ENCODE results near the gene ID4.

ID4 gene

DNA sequence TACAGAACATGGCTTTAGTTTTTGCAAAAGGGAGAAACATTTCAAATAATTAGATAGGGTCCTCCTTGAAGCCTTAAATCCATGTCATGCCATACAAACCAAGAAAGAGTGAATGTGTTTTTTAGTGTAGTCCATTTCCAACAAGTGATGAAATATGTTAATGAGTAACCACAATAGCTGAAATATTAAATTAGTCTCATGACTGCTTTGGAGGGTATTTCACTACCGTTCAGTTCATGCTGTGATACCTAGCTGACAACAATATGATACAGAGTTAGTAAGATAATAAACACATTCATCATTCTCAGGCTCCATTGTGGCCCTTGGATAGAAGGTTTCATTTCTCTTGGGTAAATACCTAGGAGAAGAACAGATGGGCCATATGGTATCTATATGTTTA lies 5.8 kb upstream of the ID4 start:
- no peak overlapping the region for H3K27ac ChIP-seq (ENCODE audit: low read length)
- no peak overlapping the region for H3K9ac ChIP-seq (ENCODE audit: low read length in 2 of 2)
- H3K27me3 ChIP-seq (ENCODE audit: control insufficient read depth in 1 of 2, insufficient read depth in 2 of 2, low read length in 2 of 2) = no peaks in the 10 kb centered on the region
- no peaks in the 10 kb centered on the region for H3K4me1 ChIP-seq (ENCODE audit: control insufficient read depth, insufficient read depth, low read length)
- H3K9me3 ChIP-seq (ENCODE audit: control insufficient read depth in 2 of 2, low read length in 2 of 2) = no peaks in the 10 kb centered on the region
- H3K36me3 ChIP-seq (ENCODE audit: control insufficient read depth in 2 of 2, insufficient read depth in 2 of 2, low read length in 2 of 2) = no peaks in the 10 kb centered on the region
- no peak overlapping the region for H3K4me3 ChIP-seq (ENCODE audit: low read length in 2 of 2)

DNA sequence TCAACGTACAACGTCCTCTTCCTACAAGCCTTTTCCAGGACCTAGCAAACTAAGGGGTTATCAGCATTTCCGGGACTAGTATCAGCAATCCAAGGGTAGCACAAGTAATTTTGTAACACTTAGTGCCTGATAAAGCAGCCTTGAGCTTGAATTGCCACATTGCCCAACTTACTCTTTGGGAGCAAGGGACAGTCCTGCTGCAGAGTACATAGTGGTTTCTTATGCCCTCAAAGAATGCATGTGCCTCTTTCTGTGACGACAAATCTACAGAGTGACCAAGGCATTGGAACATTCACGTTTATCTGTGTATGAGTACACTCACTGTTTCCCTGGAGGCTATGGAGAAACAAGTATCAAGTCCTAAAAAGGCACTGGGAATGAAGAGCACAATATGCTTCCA lies 3.2 kb upstream of the ID4 start:
- no peak overlapping the region for H3K9ac ChIP-seq (ENCODE audit: low read length in 2 of 2)
- no peaks in the 10 kb centered on the region for H3K27me3 ChIP-seq (ENCODE audit: control insufficient read depth in 1 of 2, insufficient read depth in 2 of 2, low read length in 2 of 2)
- H3K4me3 ChIP-seq (ENCODE audit: low read length in 2 of 2) = no peak overlapping the region
- no peaks in the 10 kb centered on the region for H3K4me1 ChIP-seq (ENCODE audit: control insufficient read depth, insufficient read depth, low read length)
- H3K27ac ChIP-seq (ENCODE audit: low read length) = no peak overlapping the region
- no peaks in the 10 kb centered on the region for H3K9me3 ChIP-seq (ENCODE audit: control insufficient read depth in 2 of 2, low read length in 2 of 2)
- H3K36me3 ChIP-seq (ENCODE audit: control insufficient read depth in 2 of 2, insufficient read depth in 2 of 2, low read length in 2 of 2) = no peaks in the 10 kb centered on the region

DNA sequence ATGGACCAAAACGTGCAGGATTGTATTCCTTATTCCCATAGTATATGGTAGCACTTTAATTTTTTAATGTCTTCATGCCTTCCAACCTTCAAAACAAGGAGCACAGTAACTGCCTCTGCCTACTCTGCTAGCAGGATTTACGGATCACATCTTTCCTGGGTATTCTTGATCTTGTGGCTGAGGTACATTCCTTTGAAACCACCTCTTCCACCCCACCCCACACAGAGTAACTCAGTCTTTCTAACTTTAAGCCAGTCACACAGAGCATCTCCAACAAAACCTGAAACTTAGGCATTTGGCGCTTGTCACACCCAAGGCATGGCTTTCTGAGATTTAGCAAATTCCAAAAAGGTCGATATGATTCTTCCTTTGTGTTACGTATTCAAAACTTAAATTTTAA lies 2.3 kb upstream of the ID4 start:
- H3K9ac ChIP-seq (ENCODE audit: low read length in 2 of 2) = no peak overlapping the region
- H3K27me3 ChIP-seq (ENCODE audit: control insufficient read depth in 1 of 2, insufficient read depth in 2 of 2, low read length in 2 of 2) = no peaks in the 10 kb centered on the region
- no peak overlapping the region for H3K4me3 ChIP-seq (ENCODE audit: low read length in 2 of 2)
- H3K9me3 ChIP-seq (ENCODE audit: control insufficient read depth in 2 of 2, low read length in 2 of 2) = no peaks in the 10 kb centered on the region
- H3K27ac ChIP-seq (ENCODE audit: low read length) = no peak overlapping the region
- no peaks in the 10 kb centered on the region for H3K4me1 ChIP-seq (ENCODE audit: control insufficient read depth, insufficient read depth, low read length)
- H3K36me3 ChIP-seq (ENCODE audit: control insufficient read depth in 2 of 2, insufficient read depth in 2 of 2, low read length in 2 of 2) = no peaks in the 10 kb centered on the region

DNA sequence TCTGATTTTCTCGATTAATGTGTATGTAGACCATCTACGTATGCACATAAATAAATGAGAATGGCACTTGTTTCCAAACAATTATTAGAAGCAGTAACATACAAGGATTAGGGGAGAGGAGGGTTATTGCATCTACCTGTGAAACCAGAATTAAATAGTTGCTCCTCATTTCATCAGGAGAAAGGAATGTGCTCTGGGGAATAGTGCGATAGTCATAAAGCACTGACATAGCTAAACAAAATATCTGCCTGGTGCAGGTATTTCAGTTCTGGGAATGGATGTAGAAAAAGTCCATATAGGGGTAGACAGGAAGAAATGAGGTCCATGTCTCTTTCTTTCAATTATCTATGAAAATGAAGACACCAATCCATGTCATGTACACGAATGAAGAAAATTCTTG lies 1.6 kb upstream of the ID4 start:
- H3K27me3 ChIP-seq (ENCODE audit: control insufficient read depth in 1 of 2, insufficient read depth in 2 of 2, low read length in 2 of 2) = no peaks in the 10 kb centered on the region
- H3K9ac ChIP-seq (ENCODE audit: low read length in 2 of 2) = no peak overlapping the region
- no peaks in the 10 kb centered on the region for H3K9me3 ChIP-seq (ENCODE audit: control insufficient read depth in 2 of 2, low read length in 2 of 2)
- H3K27ac ChIP-seq (ENCODE audit: low read length) = no peak overlapping the region
- H3K36me3 ChIP-seq (ENCODE audit: control insufficient read depth in 2 of 2, insufficient read depth in 2 of 2, low read length in 2 of 2) = no peaks in the 10 kb centered on the region
- H3K4me3 ChIP-seq (ENCODE audit: low read length in 2 of 2) = no peak overlapping the region
- no peaks in the 10 kb centered on the region for H3K4me1 ChIP-seq (ENCODE audit: control insufficient read depth, insufficient read depth, low read length)

DNA sequence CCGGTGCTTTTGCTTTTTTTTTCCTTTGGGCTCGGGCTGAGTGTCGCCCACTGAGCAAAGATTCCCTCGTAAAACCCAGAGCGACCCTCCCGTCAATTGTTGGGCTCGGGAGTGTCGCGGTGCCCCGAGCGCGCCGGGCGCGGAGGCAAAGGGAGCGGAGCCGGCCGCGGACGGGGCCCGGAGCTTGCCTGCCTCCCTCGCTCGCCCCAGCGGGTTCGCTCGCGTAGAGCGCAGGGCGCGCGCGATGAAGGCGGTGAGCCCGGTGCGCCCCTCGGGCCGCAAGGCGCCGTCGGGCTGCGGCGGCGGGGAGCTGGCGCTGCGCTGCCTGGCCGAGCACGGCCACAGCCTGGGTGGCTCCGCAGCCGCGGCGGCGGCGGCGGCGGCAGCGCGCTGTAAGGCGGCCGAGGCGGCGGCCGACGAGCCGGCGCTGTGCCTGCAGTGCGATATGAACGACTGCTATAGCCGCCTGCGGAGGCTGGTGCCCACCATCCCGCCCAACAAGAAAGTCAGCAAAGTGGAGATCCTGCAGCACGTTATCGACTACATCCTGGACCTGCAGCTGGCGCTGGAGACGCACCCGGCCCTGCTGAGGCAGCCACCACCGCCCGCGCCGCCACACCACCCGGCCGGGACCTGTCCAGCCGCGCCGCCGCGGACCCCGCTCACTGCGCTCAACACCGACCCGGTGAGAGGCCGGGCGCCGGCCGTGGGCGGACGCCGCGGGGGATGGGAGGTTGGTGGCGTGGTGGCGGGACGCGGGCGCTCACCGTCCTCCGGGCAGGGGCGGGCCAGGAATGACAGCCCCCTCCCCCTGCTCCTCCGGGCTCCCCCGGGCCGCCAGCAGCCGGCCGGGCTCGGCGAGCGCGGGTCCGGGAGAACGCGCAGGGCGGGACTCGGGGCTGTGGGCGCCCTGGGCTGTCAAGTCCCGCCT lies 606 bp downstream of the ID4 start:
- H3K4me3 ChIP-seq (ENCODE audit: low read length in 2 of 2) = peak overlapping the region; percentile 87 to 88
- H3K27ac ChIP-seq (ENCODE audit: low read length) = peak overlapping the region; percentile 88
- no peaks in the 10 kb centered on the region for H3K36me3 ChIP-seq (ENCODE audit: control insufficient read depth in 2 of 2, insufficient read depth in 2 of 2, low read length in 2 of 2)
- H3K9ac ChIP-seq (ENCODE audit: low read length in 2 of 2) = peak overlapping the region; percentile 85 to 89
- H3K4me1 ChIP-seq (ENCODE audit: control insufficient read depth, insufficient read depth, low read length) = no peaks in the 10 kb centered on the region
- H3K9me3 ChIP-seq (ENCODE audit: control insufficient read depth in 2 of 2, low read length in 2 of 2) = no peaks in the 10 kb centered on the region
- no peaks in the 10 kb centered on the region for H3K27me3 ChIP-seq (ENCODE audit: control insufficient read depth in 1 of 2, insufficient read depth in 2 of 2, low read length in 2 of 2)

DNA sequence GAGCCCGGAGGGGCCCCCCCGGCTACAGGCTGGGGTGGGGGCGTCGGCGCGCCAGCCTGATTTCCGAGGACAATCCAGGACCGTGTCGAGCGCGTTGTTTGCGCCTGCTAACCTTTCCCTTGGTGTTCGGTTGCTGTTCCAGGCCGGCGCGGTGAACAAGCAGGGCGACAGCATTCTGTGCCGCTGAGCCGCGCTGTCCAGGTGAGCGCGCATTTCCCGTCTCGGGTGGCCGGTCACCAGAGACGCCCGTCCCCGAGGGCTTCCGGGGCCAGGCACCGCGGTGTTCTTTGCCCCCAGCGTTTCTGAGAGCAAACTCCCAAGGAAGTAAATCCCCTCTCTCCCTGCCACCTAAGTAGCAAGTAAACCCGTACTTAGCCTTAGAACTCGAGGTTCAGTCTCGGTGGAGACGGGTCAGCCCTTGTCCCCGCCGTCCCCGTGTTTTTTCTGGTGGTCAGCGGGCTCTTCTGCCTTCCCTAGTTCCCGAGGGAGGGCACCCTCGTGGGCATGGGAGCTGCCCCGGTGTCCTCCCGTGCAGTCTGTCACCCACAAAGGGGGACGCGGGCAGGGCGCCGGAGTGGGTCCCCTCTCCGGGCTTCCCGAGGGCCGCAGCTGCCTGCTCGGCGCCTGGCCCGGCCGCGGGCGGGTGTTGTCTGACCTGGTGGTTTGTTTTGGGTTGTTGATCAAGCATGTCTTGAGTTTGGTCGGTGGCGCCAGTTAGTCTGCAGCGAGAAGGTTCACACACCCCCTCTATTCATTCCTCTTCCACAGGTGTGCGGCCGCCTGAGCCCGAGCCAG lies 1.5 kb downstream of the ID4 start:
- H3K36me3 ChIP-seq (ENCODE audit: control insufficient read depth in 2 of 2, insufficient read depth in 2 of 2, low read length in 2 of 2) = no peaks in the 10 kb centered on the region
- H3K9me3 ChIP-seq (ENCODE audit: control insufficient read depth in 2 of 2, low read length in 2 of 2) = no peaks in the 10 kb centered on the region
- H3K27me3 ChIP-seq (ENCODE audit: control insufficient read depth in 1 of 2, insufficient read depth in 2 of 2, low read length in 2 of 2) = no peaks in the 10 kb centered on the region
- H3K4me1 ChIP-seq (ENCODE audit: control insufficient read depth, insufficient read depth, low read length) = no peaks in the 10 kb centered on the region
- peak overlapping the region; percentile 87 to 88 for H3K4me3 ChIP-seq (ENCODE audit: low read length in 2 of 2)
- H3K27ac ChIP-seq (ENCODE audit: low read length) = peak overlapping the region; percentile 62
- H3K9ac ChIP-seq (ENCODE audit: low read length in 2 of 2) = peak overlapping the region; percentile 81 to 85

DNA sequence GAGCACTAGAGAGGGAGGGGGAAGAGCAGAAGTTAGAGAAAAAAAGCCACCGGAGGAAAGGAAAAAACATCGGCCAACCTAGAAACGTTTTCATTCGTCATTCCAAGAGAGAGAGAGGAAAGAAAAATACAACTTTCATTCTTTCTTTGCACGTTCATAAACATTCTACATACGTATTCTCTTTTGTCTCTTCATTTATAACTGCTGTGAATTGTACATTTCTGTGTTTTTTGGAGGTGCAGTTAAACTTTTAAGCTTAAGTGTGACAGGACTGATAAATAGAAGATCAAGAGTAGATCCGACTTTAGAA lies 2.0 kb downstream of the ID4 start:
- H3K4me1 ChIP-seq (ENCODE audit: control insufficient read depth, insufficient read depth, low read length) = no peaks in the 10 kb centered on the region
- H3K27ac ChIP-seq (ENCODE audit: low read length) = peak overlapping the region; percentile 62
- H3K27me3 ChIP-seq (ENCODE audit: control insufficient read depth in 1 of 2, insufficient read depth in 2 of 2, low read length in 2 of 2) = no peaks in the 10 kb centered on the region
- no peaks in the 10 kb centered on the region for H3K36me3 ChIP-seq (ENCODE audit: control insufficient read depth in 2 of 2, insufficient read depth in 2 of 2, low read length in 2 of 2)
- H3K4me3 ChIP-seq (ENCODE audit: low read length in 2 of 2) = peak overlapping the region; percentile 87 to 88
- H3K9me3 ChIP-seq (ENCODE audit: control insufficient read depth in 2 of 2, low read length in 2 of 2) = no peaks in the 10 kb centered on the region
- H3K9ac ChIP-seq (ENCODE audit: low read length in 2 of 2) = peak overlapping the region; percentile 81 to 85

DNA sequence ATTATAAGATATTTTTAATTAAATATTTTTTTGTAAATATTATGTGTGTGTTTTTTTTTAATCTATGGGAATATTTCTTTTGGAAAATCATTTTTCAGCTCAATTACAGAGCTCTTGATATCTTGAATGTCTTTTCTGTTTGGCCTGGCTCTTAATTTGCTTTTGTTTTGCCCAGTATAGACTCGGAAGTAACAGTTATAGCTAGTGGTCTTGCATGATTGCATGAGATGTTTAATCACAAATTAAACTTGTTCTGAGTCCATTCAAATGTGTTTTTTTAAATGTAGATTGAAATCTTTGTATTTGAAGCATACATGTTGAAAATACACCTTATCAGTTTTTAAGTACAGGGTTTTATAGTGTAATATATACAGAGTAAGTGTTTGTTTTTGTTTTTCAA lies 2.6 kb downstream of the ID4 start:
- Histone ChIP-seq H3K4me1 (ENCODE audit: control insufficient read depth, insufficient read depth, low read length) (no peaks in the 10 kb centered on the region), H3K27ac (ENCODE audit: low read length) (no peak overlapping the region), H3K4me3 (ENCODE audit: low read length in 2 of 2) (peak overlapping the region in 1 of 2 donors; percentile 44), H3K36me3 (ENCODE audit: control insufficient read depth in 2 of 2, insufficient read depth in 2 of 2, low read length in 2 of 2) (no peaks in the 10 kb centered on the region), H3K9ac (ENCODE audit: low read length in 2 of 2) (no peak overlapping the region), H3K9me3 (ENCODE audit: control insufficient read depth in 2 of 2, low read length in 2 of 2) (no peaks in the 10 kb centered on the region), H3K27me3 (ENCODE audit: control insufficient read depth in 1 of 2, insufficient read depth in 2 of 2, low read length in 2 of 2) (no peaks in the 10 kb centered on the region)

DNA sequence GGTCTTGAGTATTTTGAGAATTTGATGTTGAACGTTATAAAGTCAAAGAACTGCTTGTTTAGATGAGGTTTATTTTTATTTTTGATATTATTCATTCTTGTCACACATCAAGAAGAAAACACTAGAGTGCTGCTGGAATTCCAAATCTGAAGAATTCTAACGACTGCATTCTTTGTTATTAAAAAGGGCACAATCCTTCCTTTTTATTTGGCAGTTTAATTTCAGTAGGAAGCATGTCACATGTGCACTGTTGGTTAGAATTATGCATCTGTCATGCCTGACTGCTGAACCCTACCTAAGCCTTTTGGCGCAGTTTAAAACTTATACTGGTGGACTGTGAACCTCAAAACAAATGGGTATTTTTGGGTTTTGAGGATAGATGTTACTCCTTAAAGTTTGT lies 4.0 kb downstream of the ID4 start:
- H3K27me3 ChIP-seq (ENCODE audit: control insufficient read depth in 1 of 2, insufficient read depth in 2 of 2, low read length in 2 of 2) = no peaks in the 10 kb centered on the region
- H3K4me3 ChIP-seq (ENCODE audit: low read length in 2 of 2) = no peak overlapping the region
- H3K27ac ChIP-seq (ENCODE audit: low read length) = no peak overlapping the region
- H3K4me1 ChIP-seq (ENCODE audit: control insufficient read depth, insufficient read depth, low read length) = no peaks in the 10 kb centered on the region
- no peak overlapping the region for H3K9ac ChIP-seq (ENCODE audit: low read length in 2 of 2)
- no peaks in the 10 kb centered on the region for H3K9me3 ChIP-seq (ENCODE audit: control insufficient read depth in 2 of 2, low read length in 2 of 2)
- H3K36me3 ChIP-seq (ENCODE audit: control insufficient read depth in 2 of 2, insufficient read depth in 2 of 2, low read length in 2 of 2) = no peaks in the 10 kb centered on the region

DNA sequence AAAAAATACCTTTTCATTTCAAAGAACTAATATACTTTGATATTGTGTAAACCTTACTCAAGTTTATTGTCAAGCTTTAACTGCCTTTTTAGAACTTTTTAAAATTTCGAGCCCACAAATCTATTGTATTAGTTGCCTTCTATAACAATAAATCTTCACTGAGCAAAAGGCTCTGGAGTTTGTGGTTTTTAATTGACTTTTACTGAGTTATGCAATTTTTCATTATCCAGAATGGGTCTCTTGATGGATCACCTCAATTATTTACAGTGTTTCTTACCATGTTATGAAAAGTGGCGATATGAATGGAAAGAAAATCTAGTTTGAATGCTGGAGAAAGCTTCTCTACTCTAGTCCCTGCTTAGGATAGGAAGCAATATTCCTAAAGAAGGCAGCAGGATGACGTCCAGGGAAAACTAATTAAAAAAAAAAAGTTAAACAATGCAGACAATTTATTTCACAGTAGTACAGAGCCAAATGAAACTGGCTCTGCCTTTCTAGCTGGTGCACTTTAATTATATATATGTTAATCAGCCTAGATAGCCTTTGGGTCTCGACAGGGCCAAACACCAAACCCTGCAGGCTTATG lies 5.0 kb downstream of the ID4 start:
- no peak overlapping the region for H3K27ac ChIP-seq (ENCODE audit: low read length)
- H3K4me3 ChIP-seq (ENCODE audit: low read length in 2 of 2) = no peak overlapping the region
- H3K9me3 ChIP-seq (ENCODE audit: control insufficient read depth in 2 of 2, low read length in 2 of 2) = no peaks in the 10 kb centered on the region
- H3K36me3 ChIP-seq (ENCODE audit: control insufficient read depth in 2 of 2, insufficient read depth in 2 of 2, low read length in 2 of 2) = no peaks in the 10 kb centered on the region
- H3K9ac ChIP-seq (ENCODE audit: low read length in 2 of 2) = no peak overlapping the region
- H3K27me3 ChIP-seq (ENCODE audit: control insufficient read depth in 1 of 2, insufficient read depth in 2 of 2, low read length in 2 of 2) = no peaks in the 10 kb centered on the region
- H3K4me1 ChIP-seq (ENCODE audit: control insufficient read depth, insufficient read depth, low read length) = no peaks in the 10 kb centered on the region
